K562 (cell line): ENCODE data around the gene IRF1. TPM values are rescaled to one million over a fixed set of nuclear protein-coding genes. Genes with fewer than 3 reads are reported as not detected.

Experiments
- ATAC-seq: fragments of 200-7000 bp; cut with Tn5 transposase; 3 replicates; pipeline ENCODE4 v1.9.1; 2020; ENCODE audit warnings: moderate library complexity
- BruUV-seq: library from RNA; stranded (reverse); fragments of 400-500 nt; replicated peaks from 2 replicates; lab custom pipeline; 2021; lab: Mats Ljungman, UMichigan
- CTCF ChIA-PET: fragments of 300-600 bp; formaldehyde crosslinking; extraction: SDS; loops from one replicate; lab custom pipeline; 2021; ENCODE audit warnings: low intra/inter-chr PET ratio; lab: Yijun Ruan, JAX
- POLR2A ChIA-PET: fragments of 300-600, 350-650 bp; sonication (Branson Sonifier 250); formaldehyde crosslinking; extraction: SDS; loops from one replicate; lab custom pipeline; 2021; ENCODE audit warnings: antibody characterized with exemption, inconsistent platforms; lab: Yijun Ruan, JAX
- DNase-seq, 4 experiments: peaks; one replicate each; pipeline versions ENCODE4 v3.0.0 to v3.0.0-alpha.2; 2011 to 2018; ENCODE audit warnings: low spot score in 3 of 4, mixed read lengths in 3 of 4; ENCODE audit errors: extremely low read depth in 1 of 4
- FAIRE-seq: peaks from 2 replicates; lab custom pipeline; 2011; peaks lifted over from hg19 to GRCh38; lab: Jason Lieb, UNC
- H2AFZ ChIP-seq: 2 replicates; pipeline ENCODE4 v1.6.0; 2011; ENCODE audit warnings: low read depth, low read length, control low read depth, inconsistent platforms
- H3K27ac ChIP-seq: fragments of 200-600 bp; 3 replicates; pipeline ENCODE4 v1.8.0; 2011; ENCODE audit warnings: low read depth, mild to moderate bottlenecking, control low read depth, inconsistent platforms, low read length, moderate library complexity, mixed read lengths; ENCODE audit errors: extremely low read depth
- H3K27me3 ChIP-seq, 2 experiments: fragments of 300-600 bp in 1 of 2; 2 replicates in 1 of 2; 3 replicates in 1 of 2; pipeline versions ENCODE4 v1.6.0 to v1.8.0; 2011; ENCODE audit warnings: inconsistent platforms in 2 of 2, low read length in 2 of 2, mild to moderate bottlenecking in 1 of 2, mixed read lengths in 1 of 2, moderate library complexity in 1 of 2; ENCODE audit not compliant: control insufficient read depth in 2 of 2, insufficient read depth in 2 of 2
- H3K36me3 ChIP-seq: fragments of 300-600 bp; 3 replicates; pipeline ENCODE4 v1.8.0; 2011; ENCODE audit warnings: mild to moderate bottlenecking, low read length, inconsistent platforms; ENCODE audit not compliant: control insufficient read depth, insufficient read depth
- H3K4me1 ChIP-seq, 2 experiments: fragments of 200-600 bp in 1 of 2; replicated peaks in 1 of 2; 2 replicates in 1 of 2; 3 replicates in 1 of 2; pipeline versions ENCODE4 v1.5.1 to v1.8.0; 2011; ENCODE audit warnings: inconsistent platforms in 2 of 2, low read length in 2 of 2, mild to moderate bottlenecking in 1 of 2, mixed read lengths in 1 of 2, moderate library complexity in 1 of 2; ENCODE audit not compliant: control insufficient read depth in 2 of 2, insufficient read depth in 2 of 2
- H3K4me2 ChIP-seq: 2 replicates; pipeline ENCODE4 v1.6.1; 2011; ENCODE audit warnings: low read length, control low read depth, inconsistent platforms, mixed read lengths; ENCODE audit not compliant: insufficient read depth
- H3K4me3 ChIP-seq: fragments of 200-600 bp; sonication (generic), shearing (Covaris generic); 2 replicates; pipeline ENCODE4 v1.5.1; 2016; ENCODE audit warnings: control low read depth, inconsistent platforms
- H3K79me2 ChIP-seq: fragments of 200-600 bp; 3 replicates; pipeline ENCODE4 v1.8.0; 2011; ENCODE audit warnings: low read length, inconsistent platforms; ENCODE audit not compliant: control insufficient read depth, insufficient read depth
- H3K9ac ChIP-seq, 2 experiments: 2 replicates each; pipeline versions ENCODE4 v1.6.0 to v1.6.1; 2011; ENCODE audit warnings: low read depth in 2 of 2, low read length in 2 of 2, control low read depth in 1 of 2, inconsistent platforms in 1 of 2, mild to moderate bottlenecking in 1 of 2, mixed read lengths in 1 of 2; ENCODE audit not compliant: insufficient read depth in 1 of 2
- H3K9me1 ChIP-seq: one replicate; pipeline ENCODE4 v1.6.0; 2011; ENCODE audit warnings: inconsistent platforms, mild to moderate bottlenecking, low read length, moderate library complexity; ENCODE audit not compliant: control insufficient read depth, insufficient read depth
- H3K9me3 ChIP-seq: replicated peaks from 2 replicates; pipeline ENCODE4 v1.5.1; 2011; ENCODE audit warnings: low read depth, low read length, inconsistent platforms; ENCODE audit not compliant: control insufficient read depth, insufficient read depth
- H4K20me1 ChIP-seq: replicated peaks from 2 replicates; pipeline ENCODE4 v1.6.1; 2011; ENCODE audit warnings: low read length, inconsistent platforms, mixed read lengths; ENCODE audit not compliant: control insufficient read depth, insufficient read depth
- CREB1 ChIP-seq, 2 experiments: sonication (generic) in 1 of 2; formaldehyde crosslinking in 1 of 2; IDR thresholded peaks; 2 replicates each; pipeline versions ENCODE4 v1.6.1 to v1.8.0; 2012 to 2022; ENCODE audit warnings: inconsistent platforms in 1 of 2, mild to moderate bottlenecking in 1 of 2, missing genetic modification reagents in 1 of 2, moderate library complexity in 1 of 2
- DNMT1 ChIP-seq: fragments of 450-650 bp; IDR thresholded peaks from 2 replicates; pipeline ENCODE4 v1.6.1; 2016; ENCODE audit warnings: antibody characterized with exemption, mild to moderate bottlenecking
- MTA1 ChIP-seq: fragments of 450-650 bp; IDR thresholded peaks from 2 replicates; pipeline ENCODE4 v1.6.1; 2017; ENCODE audit warnings: borderline replicate concordance
- PKNOX1 ChIP-seq: fragments of 450-650 bp; IDR thresholded peaks from 2 replicates; pipeline ENCODE4 v1.6.1; 2016
- ZNF609 ChIP-seq: sonication (generic); formaldehyde crosslinking; IDR thresholded peaks from 2 replicates; pipeline ENCODE4 v1.8.1; 2023; ENCODE audit warnings: missing genetic modification reagents, mild to moderate bottlenecking, borderline replicate concordance
- WGBS: fragments of 100-300 bp; shearing (Covaris generic); methylation state at CpG from one replicate; pipeline ENCODE4 v1.1.6; 2016; ENCODE audit warnings: low coverage, mixed read lengths; ENCODE audit not compliant: insufficient coverage; ENCODE audit errors: missing lambda C conversion rate; 5-methylcytosine and 5-hydroxymethylcytosine counted together
- in situ Hi-C: fragments of 300-500 bp; cut with MboI; formaldehyde crosslinking; loops from 4 replicates; pipeline ENCODE4 v1.15.0; 2018; ENCODE audit warnings: inconsistent platforms, mixed read lengths
- intact Hi-C: fragments of 100-400 bp; cut with micrococcal nuclease; formaldehyde crosslinking; loops from 2 replicates; pipeline ENCODE4 v1.14.2; 2022
- polyA plus RNA-seq, 8 experiments: library from polyadenylated mRNA; depleted of rRNA in 4 of 8; stranded (reverse) in 5 of 8; unstranded in 3 of 8; fragments of >200 nt; fragmentation: Nextera tagmentation in 2 of 8; fragmentation: Illumina TruSeq in 1 of 8; extraction: Ambion mirVana in 2 of 8; extraction: Trizol in 1 of 8; gene quantifications; 2 replicates each; pipeline versions ENCODE4 v1.2.1 to v1.2.3, GENCODE V29; 2011 to 2014; ENCODE audit warnings: inconsistent platforms in 1 of 8, missing spikeins in 1 of 8
- total RNA-seq, 7 experiments: library from RNA; depleted of rRNA in 6 of 7; stranded (reverse); fragments of >200 nt in 6 of 7; fragmentation: Illumina TruSeq in 2 of 7; extraction: Trizol in 2 of 7; gene quantifications; 2 replicates each; pipeline versions ENCODE4 v1.2.1 to v1.2.3, GENCODE V29; 2011 to 2021; ENCODE audit warnings: low replicate concordance in 1 of 7

The IRF1 gene
- total and polyA plus RNA-seq, 9 of the 15 experiments (the other 6 are each of a cell fraction or from before 2014, with no cell fraction given) = 1.1 to 12.3 (median 5.9) TPM

- FAIRE-seq = no peak
- H3K27me3 ChIP-seq = no peaks in the 10 kb centered on the region
- 0 out of 4 replicates have a peak overlapping the region, but pooled peaks of 1 of the 2 experiments have one; percentile 18 for H3K9ac ChIP-seq
- H4K20me1 ChIP-seq = no peaks in the 10 kb centered on the region
- in situ Hi-C loops (no loop called here), intact Hi-C loops (no loop called here)
- H3K9me3 ChIP-seq = no peaks in the 10 kb centered on the region
- no peak for ATAC-seq
- 52% methylated on average over 2 of the region's 2 CpGs for WGBS
- no peak overlapping the region for H3K27ac ChIP-seq
- DNase-seq = no peak
- ChIA-PET POLR2A (interaction anchor here (0.9 to 3.0 kb wide), 6 partner anchors 12 to 32 kb away, joined by 3 to 15 read pairs (median 4); no protein-coding TSS in a partner anchor), CTCF (no interaction called here)
- H3K4me3 ChIP-seq = no peak overlapping the region
- H3K4me1 ChIP-seq = peaks cover 9 to 29% of the 10 kb centered on the region in 2 experiments
- no peaks in the 10 kb centered on the region for H3K79me2 ChIP-seq
- BruUV-seq = no TSS peak
- no peaks in the 10 kb centered on the region for H3K36me3 ChIP-seq
- no peak overlapping the region for H3K4me2 ChIP-seq
- H3K9me1 ChIP-seq = no peaks in the 10 kb centered on the region
- no peak overlapping the region for H2AFZ ChIP-seq
- TF ChIP-seq CREB1 (IDR thresholded peaks at IDR 0.05) = no peak
- TF ChIP-seq CREB1 (CRISPR knock-in tag; IDR thresholded peaks at IDR 0.05) = no peak
- TF ChIP-seq PKNOX1 = 0 out of 2 replicates have a peak, but pooled peaks have one; percentile 8
Observed at GRCh38 chr5:132454361-132454760, 36.2 kb downstream of the IRF1 start.

GRCh38 chr5:132451387-132451786 lies 39.2 kb downstream of the IRF1 start:
- Histone ChIP-seq H3K4me3 (no peak overlapping the region), H3K9me3 (no peaks in the 10 kb centered on the region), H4K20me1 (no peaks in the 10 kb centered on the region), H3K27me3 (no peaks in the 10 kb centered on the region), H3K79me2 (no peaks in the 10 kb centered on the region), H3K4me2 (no peak overlapping the region), H3K9me1 (no peaks in the 10 kb centered on the region), H3K36me3 (no peaks in the 10 kb centered on the region), H3K9ac (no peak overlapping the region; a peak in 1 of 4 replicates), H2AFZ (no peak overlapping the region), H3K4me1 (peaks cover 0 to 6% of the 10 kb centered on the region in 2 experiments; a peak in 2 of 5 replicates), H3K27ac (no peak overlapping the region)
- 55% methylated on average over 8 of the region's 8 CpGs for WGBS
- ATAC-seq = no peak
- in situ Hi-C loops = no loop called here
- ChIA-PET CTCF (no interaction called here), POLR2A (interaction anchor here (0.7 to 1.3 kb wide), 3 partner anchors 7 to 27 kb away, joined by 3 to 5 read pairs (median 3); no protein-coding TSS in a partner anchor)
- FAIRE-seq = no peak
- DNase-seq = no peak
- no TSS peak for BruUV-seq
- TF ChIP-seq ZNF609 (CRISPR knock-in tag) (no peak), MTA1 (no peak), DNMT1 (no peak)
- intact Hi-C loops = no loop called here
